ENCODE results near the gene FIGNL1.

DNA sequence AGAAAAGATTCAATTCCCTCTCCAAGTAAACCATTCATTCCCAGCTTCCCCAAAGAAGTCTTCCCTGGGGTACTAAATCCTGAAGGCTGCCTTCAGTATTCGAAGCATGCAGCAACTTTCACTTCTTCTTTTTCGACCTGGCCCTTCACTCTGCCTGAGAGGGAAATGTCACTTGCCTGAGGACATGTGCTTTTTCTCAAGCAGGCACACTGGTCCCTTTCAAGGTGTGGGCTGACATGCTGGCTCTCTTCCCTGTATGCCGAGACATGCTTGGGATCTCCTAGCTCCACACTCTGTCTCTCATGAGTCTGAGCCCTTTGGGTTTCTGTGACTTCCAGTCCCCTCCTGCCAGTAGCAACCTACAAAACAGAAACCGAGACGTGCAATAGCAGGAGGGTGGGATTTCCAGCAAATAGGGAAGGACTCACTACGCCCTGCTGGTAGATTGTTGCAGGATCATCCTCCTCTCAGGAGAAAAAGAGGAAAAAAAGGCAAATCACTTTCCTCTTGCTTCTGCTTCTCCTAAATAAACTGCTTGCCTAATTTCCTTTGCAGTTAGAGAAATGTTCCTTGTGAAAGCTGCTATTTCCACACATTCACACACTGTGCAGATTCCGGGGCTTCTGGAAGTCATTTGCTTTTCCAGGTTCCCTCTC is 33.5 kb downstream of the FIGNL1 start:
- TF ChIP-seq CTCF (IDR thresholded peaks at IDR 0.05) (no peak), POLR2A (IDR thresholded peaks at IDR 0.05) (no peak), POLR2AphosphoS5 (IDR thresholded peaks at IDR 0.05) (peak in 1 of 2 donors; percentile 12), EP300 (IDR thresholded peaks at IDR 0.05) (no peak)

All from upper lobe of left lung (tissue), 4 donors.